Osteoblast (primary cell): ENCODE results near the gene ARL15. TPM values are rescaled to one million over a fixed set of nuclear protein-coding genes. Genes with fewer than 3 reads are reported as not detected.

Experiments used
- DNase-seq: peaks from one replicate; pipeline ENCODE4 v3.0.0; 2011; ENCODE audit warnings: low spot score, mixed read lengths; ENCODE audit not compliant: insufficient read length; ENCODE audit errors: missing footprints
- H2AFZ ChIP-seq: 2 replicates; pipeline ENCODE4 v1.6.0; 2011; ENCODE audit warnings: mild to moderate bottlenecking, low read length
- H3K27ac ChIP-seq: 2 replicates; pipeline ENCODE4 v1.5.1; 2011; ENCODE audit warnings: mild to moderate bottlenecking, low read depth, low read length, moderate library complexity
- H3K27me3 ChIP-seq: 2 replicates; pipeline ENCODE4 v1.6.0; 2012; ENCODE audit warnings: mild to moderate bottlenecking, control low read depth, inconsistent platforms, low read length, moderate library complexity; ENCODE audit not compliant: insufficient read depth
- H3K36me3 ChIP-seq: 2 replicates; pipeline ENCODE4 v1.5.1; 2011; ENCODE audit warnings: mild to moderate bottlenecking, low read length, control low read depth, moderate library complexity; ENCODE audit not compliant: insufficient read depth
- H3K4me1 ChIP-seq: 2 replicates; pipeline ENCODE4 v1.5.1; 2011; ENCODE audit warnings: mild to moderate bottlenecking, low read length, control low read depth, moderate library complexity; ENCODE audit not compliant: insufficient read depth
- H3K4me2 ChIP-seq: 2 replicates; pipeline ENCODE4 v1.6.0; 2011; ENCODE audit warnings: mild to moderate bottlenecking, low read length; ENCODE audit not compliant: insufficient read depth
- H3K4me3 ChIP-seq: fragments of 200-600 bp; sonication (generic); 3 replicates; pipeline ENCODE4 v1.5.1; 2012; ENCODE audit warnings: mild to moderate bottlenecking, low read length, inconsistent platforms; ENCODE audit not compliant: insufficient read depth
- H3K79me2 ChIP-seq: 2 replicates; pipeline ENCODE4 v1.6.0; 2012; ENCODE audit warnings: mild to moderate bottlenecking, low read length, control low read depth, inconsistent platforms; ENCODE audit not compliant: insufficient read depth
- H3K9me3 ChIP-seq: 2 replicates; pipeline ENCODE4 v1.5.1; 2011; ENCODE audit warnings: low read depth, low read length, control low read depth
- H4K20me1 ChIP-seq: 2 replicates; pipeline ENCODE4 v1.6.0; 2012; ENCODE audit warnings: mild to moderate bottlenecking, low read length, control low read depth; ENCODE audit not compliant: insufficient read depth
- total RNA-seq: library from RNA; depleted of rRNA; stranded (reverse); fragments of >200 nt; gene quantifications from 2 replicates; pipeline ENCODE4 v1.2.3, GENCODE V29; 2012
- TF ChIP-seq, protein P1 (sequence below): IDR thresholded peaks from 2 replicates; pipeline ENCODE4 v1.5.1; 2011; ENCODE audit warnings: mild to moderate bottlenecking, low read depth, low read length, moderate library complexity; ENCODE audit errors: extremely low read depth

The ARL15 gene
- total RNA-seq, 1 donor: 25.3 TPM

DNA sequence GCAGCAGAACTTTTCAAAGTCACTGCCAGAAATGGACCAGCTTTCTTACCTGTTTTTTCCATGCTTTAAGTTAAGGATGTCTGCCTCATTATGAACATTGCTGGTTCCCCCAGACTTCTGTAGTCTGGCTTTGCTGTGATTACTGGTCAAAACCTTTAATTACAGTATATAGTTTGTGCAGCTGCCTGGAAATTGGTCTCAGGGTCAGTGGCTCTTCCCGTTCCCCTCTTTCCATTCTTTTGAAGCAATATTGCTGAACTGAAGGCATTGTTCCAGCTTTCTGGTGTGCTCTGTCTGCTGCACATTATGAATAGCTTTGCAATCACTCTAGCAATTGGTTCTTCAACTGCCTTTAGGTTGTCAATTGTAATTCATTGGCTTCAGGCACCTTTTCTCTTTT, 206.5 kb downstream of the ARL15 start:
- H3K4me1 ChIP-seq: no peaks in the 10 kb centered on the region
- TF ChIP-seq, protein P1, sequence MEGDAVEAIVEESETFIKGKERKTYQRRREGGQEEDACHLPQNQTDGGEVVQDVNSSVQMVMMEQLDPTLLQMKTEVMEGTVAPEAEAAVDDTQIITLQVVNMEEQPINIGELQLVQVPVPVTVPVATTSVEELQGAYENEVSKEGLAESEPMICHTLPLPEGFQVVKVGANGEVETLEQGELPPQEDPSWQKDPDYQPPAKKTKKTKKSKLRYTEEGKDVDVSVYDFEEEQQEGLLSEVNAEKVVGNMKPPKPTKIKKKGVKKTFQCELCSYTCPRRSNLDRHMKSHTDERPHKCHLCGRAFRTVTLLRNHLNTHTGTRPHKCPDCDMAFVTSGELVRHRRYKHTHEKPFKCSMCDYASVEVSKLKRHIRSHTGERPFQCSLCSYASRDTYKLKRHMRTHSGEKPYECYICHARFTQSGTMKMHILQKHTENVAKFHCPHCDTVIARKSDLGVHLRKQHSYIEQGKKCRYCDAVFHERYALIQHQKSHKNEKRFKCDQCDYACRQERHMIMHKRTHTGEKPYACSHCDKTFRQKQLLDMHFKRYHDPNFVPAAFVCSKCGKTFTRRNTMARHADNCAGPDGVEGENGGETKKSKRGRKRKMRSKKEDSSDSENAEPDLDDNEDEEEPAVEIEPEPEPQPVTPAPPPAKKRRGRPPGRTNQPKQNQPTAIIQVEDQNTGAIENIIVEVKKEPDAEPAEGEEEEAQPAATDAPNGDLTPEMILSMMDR: no peak
- H4K20me1 ChIP-seq: no peaks in the 10 kb centered on the region
- H3K9me3 ChIP-seq: no peaks in the 10 kb centered on the region
- H3K4me3 ChIP-seq: no peak overlapping the region
- no peaks in the 10 kb centered on the region for H3K36me3 ChIP-seq
- DNase-seq: no peak
- no peak overlapping the region for H3K4me2 ChIP-seq
- no peaks in the 10 kb centered on the region for H3K27me3 ChIP-seq
- no peaks in the 10 kb centered on the region for H3K79me2 ChIP-seq
- no peak overlapping the region for H2AFZ ChIP-seq
- no peak overlapping the region for H3K27ac ChIP-seq

DNA sequence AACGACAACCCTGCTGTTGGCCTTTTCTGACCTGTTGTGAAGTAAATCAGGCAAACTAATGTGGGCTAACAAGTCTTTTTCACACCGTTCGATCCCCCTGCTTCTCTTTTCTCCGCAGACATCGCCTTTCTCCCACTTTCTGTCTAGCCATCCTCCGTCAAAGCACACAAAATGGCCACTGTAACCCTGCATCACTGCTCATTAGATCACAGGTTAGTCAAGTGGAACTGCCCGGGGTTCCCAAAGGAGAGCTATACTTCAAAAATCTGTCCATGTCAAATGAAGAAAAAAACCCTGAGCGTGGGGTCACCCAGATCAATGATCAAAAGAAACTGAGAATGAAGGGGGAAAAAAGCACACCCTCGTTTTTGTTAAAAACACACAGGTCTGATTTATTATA, 212.1 kb downstream of the ARL15 start:
- Histone ChIP-seq H3K79me2 (no peaks in the 10 kb centered on the region), H3K36me3 (no peaks in the 10 kb centered on the region), H3K4me2 (no peak overlapping the region), H3K9me3 (no peaks in the 10 kb centered on the region), H3K4me3 (no peak overlapping the region), H3K27me3 (no peaks in the 10 kb centered on the region), H3K4me1 (no peaks in the 10 kb centered on the region), H2AFZ (no peak overlapping the region), H4K20me1 (no peaks in the 10 kb centered on the region), H3K27ac (no peak overlapping the region)
- TF ChIP-seq, protein P1: no peak
- DNase-seq: no peak

DNA sequence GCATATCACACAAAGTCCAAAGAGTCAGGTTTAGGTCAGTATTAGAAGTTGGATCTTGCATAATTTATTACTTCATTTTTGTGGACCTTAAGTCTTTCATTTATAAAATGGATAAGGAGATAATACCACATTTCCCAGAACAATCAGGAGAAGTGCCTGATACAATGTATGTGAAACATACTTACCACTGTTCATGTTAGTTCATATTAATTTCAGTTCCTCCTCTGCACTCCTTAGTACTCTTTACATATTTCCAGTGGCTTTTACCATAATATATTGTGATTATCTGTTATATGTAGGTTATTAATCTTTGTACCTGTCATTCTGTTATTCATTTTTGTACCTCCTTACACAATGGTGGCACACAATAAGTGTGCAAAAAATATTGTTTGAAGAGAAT, 214.4 kb downstream of the ARL15 start:
- no peaks in the 10 kb centered on the region for H3K36me3 ChIP-seq
- no peak overlapping the region for H3K27ac ChIP-seq
- DNase-seq: no peak
- H3K4me3 ChIP-seq: no peak overlapping the region
- no peaks in the 10 kb centered on the region for H3K27me3 ChIP-seq
- H3K79me2 ChIP-seq: no peaks in the 10 kb centered on the region
- H2AFZ ChIP-seq: no peak overlapping the region
- peaks cover 12% of the 10 kb centered on the region for H3K4me1 ChIP-seq
- no peaks in the 10 kb centered on the region for H4K20me1 ChIP-seq
- H3K9me3 ChIP-seq: no peaks in the 10 kb centered on the region
- no peak overlapping the region for H3K4me2 ChIP-seq
- TF ChIP-seq, protein P1: no peak

DNA sequence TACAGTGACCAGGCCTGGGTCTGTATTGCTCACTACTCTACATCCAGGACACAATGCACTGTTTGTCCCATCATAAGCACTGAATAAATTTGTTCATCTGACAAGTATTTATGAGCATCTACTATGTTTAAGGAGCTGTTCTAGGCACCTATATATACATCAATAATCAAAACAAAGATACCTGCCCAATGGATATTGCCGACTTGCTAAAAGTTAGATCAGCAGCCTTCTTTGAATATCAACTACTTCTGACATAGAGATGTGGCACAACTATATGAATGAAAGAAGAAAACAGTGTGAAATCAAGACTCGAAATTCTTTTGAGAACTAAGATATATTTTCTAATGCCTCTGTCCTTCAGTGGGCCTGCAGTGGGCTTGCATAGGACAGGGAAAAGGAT, 215.7 kb downstream of the ARL15 start:
- no peaks in the 10 kb centered on the region for H3K9me3 ChIP-seq
- no peak overlapping the region for H3K4me3 ChIP-seq
- no peak overlapping the region for H3K27ac ChIP-seq
- H4K20me1 ChIP-seq: no peaks in the 10 kb centered on the region
- peaks cover 16% of the 10 kb centered on the region for H3K4me1 ChIP-seq
- H3K79me2 ChIP-seq: no peaks in the 10 kb centered on the region
- H2AFZ ChIP-seq: no peak overlapping the region
- no peak overlapping the region for H3K4me2 ChIP-seq
- no peak for DNase-seq
- H3K27me3 ChIP-seq: no peaks in the 10 kb centered on the region
- TF ChIP-seq, protein P1: no peak
- H3K36me3 ChIP-seq: no peaks in the 10 kb centered on the region
